Measurements from ENCODE around the gene LRRFIP1. TPM values are rescaled to one million over a fixed set of nuclear protein-coding genes. Genes with fewer than 3 reads are reported as not detected.

The LRRFIP1 gene
- polyA plus RNA-seq, 1 experiment: 71.1 TPM

- Histone ChIP-seq H3K27me3 (ENCODE audit: control insufficient read depth, insufficient read depth, low read length) (no peaks in the 10 kb centered on the region), H3K27ac (ENCODE audit: low read depth, low read length) (no peak overlapping the region), H3K9me3 (ENCODE audit: control insufficient read depth, insufficient read depth, low read length) (peaks cover 3% of the 10 kb centered on the region; the same call in 1 of the 2 replicates), H3K4me3 (ENCODE audit: low read depth, low read length) (no peak overlapping the region)
- no peak for DNase-seq (ENCODE audit: low read depth, low spot score)
- CTCF ChIA-PET: interaction anchor here (1.0 to 9.7 kb wide), 2 partner anchors 11 to 41 kb away, joined by 7 to 70 read pairs; no protein-coding TSS in a partner anchor
- no peak for TF ChIP-seq CTCF (IDR thresholded peaks at IDR 0.05; ENCODE audit: low read depth, low read length)
- POLR2A ChIA-PET: no interaction called here
Observed at GRCh38 chr2:237732790-237733381, 105.5 kb downstream of the LRRFIP1 start.

DNA sequence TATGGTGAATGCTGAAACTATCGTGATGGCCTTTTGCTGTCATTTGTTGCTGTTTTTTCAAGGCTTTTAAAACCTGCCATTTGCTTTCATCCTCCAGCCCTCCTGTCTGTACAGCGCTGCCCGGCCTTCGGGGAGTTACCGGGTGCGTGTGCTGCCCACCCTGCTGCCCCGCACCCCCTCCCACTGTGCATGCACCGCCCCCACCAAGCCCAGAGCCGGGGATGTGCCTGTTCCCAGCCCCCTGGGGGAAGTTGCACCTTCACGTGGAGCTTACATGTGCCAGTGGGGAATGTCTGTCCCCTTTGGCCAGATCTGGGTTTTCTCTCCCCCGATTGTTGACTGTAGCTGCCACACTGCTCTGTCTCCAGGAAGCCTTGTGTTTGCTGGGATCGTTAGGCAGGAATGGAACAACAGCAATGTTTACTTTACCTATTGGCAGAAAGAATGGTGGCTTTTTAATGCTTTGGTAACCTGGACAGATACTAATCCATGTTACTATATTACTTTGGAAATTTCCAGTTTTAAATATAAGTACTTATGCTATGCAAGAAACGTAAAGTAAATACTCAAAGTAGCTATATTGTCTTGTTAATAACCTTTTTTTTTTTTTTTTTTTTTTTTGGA lies 106.4 kb downstream of the LRRFIP1 start:
- ChIA-PET CTCF (interaction anchor here (0.7 to 9.7 kb wide), 3 partner anchors 10 to 61 kb away, joined by 3 to 70 read pairs (median 7); no protein-coding TSS in a partner anchor), POLR2A (no interaction called here)
- Histone ChIP-seq H3K4me3 (ENCODE audit: low read depth, low read length) (no peak overlapping the region), H3K27ac (ENCODE audit: low read depth, low read length) (no peak overlapping the region), H3K27me3 (ENCODE audit: control insufficient read depth, insufficient read depth, low read length) (no peaks in the 10 kb centered on the region), H3K9me3 (ENCODE audit: control insufficient read depth, insufficient read depth, low read length) (peaks cover 3% of the 10 kb centered on the region; the same call in 1 of the 2 replicates)
- TF ChIP-seq CTCF (IDR thresholded peaks at IDR 0.05; ENCODE audit: low read depth, low read length): no peak
- DNase-seq (ENCODE audit: low read depth, low spot score): no peak

- DNase-seq (ENCODE audit: low read depth, low spot score): no peak
- no peak for TF ChIP-seq CTCF (IDR thresholded peaks at IDR 0.05; ENCODE audit: low read depth, low read length)
- ChIA-PET POLR2A (no interaction called here), CTCF (interaction anchor here (9.7 kb wide), 1 partner anchor 9 kb away, joined by 70 read pairs; no protein-coding TSS in a partner anchor)
- H3K27ac ChIP-seq (ENCODE audit: low read depth, low read length): no peak overlapping the region
- no peak overlapping the region for H3K4me3 ChIP-seq (ENCODE audit: low read depth, low read length)
- H3K27me3 ChIP-seq (ENCODE audit: control insufficient read depth, insufficient read depth, low read length): no peaks in the 10 kb centered on the region
- peaks cover 3% of the 10 kb centered on the region; the same call in 1 of the 2 replicates for H3K9me3 ChIP-seq (ENCODE audit: control insufficient read depth, insufficient read depth, low read length)
Observed at GRCh38 chr2:237734905-237735623, 107.7 kb downstream of the LRRFIP1 start.

DNA sequence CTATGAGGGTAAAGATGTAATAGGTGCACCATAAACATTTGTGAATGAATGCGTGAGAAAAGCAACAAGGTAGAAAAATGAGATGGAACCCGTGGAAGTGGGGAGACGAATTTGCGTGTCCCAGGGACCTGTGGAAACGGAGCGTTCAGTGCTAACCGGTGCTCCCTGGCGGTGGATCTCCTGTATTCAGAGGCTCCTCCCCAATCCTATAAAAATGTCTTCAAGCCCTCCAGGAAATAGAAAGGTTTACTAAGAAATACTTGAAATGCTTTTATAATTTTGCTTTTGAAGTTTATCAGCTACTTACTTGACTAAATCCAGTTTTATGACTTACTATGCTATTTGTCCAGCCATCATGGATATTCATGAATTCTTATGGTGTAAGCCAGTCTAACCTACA lies 108.4 kb downstream of the LRRFIP1 start:
- no peak for TF ChIP-seq CTCF (IDR thresholded peaks at IDR 0.05; ENCODE audit: low read depth, low read length)
- CTCF ChIA-PET: interaction anchor here (9.7 kb wide), 1 partner anchor 8 kb away, joined by 70 read pairs; no protein-coding TSS in a partner anchor
- DNase-seq (ENCODE audit: low read depth, low spot score): no peak

More for the DNA sequence above, 108.4 kb downstream of the LRRFIP1 start:
- H3K27ac ChIP-seq (ENCODE audit: low read depth, low read length): no peak overlapping the region
- POLR2A ChIA-PET: no interaction called here
- H3K4me3 ChIP-seq (ENCODE audit: low read depth, low read length): no peak overlapping the region
- no peaks in the 10 kb centered on the region for H3K27me3 ChIP-seq (ENCODE audit: control insufficient read depth, insufficient read depth, low read length)
- H3K9me3 ChIP-seq (ENCODE audit: control insufficient read depth, insufficient read depth, low read length): peaks cover 3% of the 10 kb centered on the region; the same call in 1 of the 2 replicates

Measured in AG04450 (cell line).